Kidney tubule cell (primary cell): ENCODE measurements around the gene RAD21L1.

Source experiments
- DNase-seq: peaks from one replicate; pipeline ENCODE4 v3.0.0-alpha.2; 2018; ENCODE audit warnings: low spot score

Gene RAD21L1

DNA sequence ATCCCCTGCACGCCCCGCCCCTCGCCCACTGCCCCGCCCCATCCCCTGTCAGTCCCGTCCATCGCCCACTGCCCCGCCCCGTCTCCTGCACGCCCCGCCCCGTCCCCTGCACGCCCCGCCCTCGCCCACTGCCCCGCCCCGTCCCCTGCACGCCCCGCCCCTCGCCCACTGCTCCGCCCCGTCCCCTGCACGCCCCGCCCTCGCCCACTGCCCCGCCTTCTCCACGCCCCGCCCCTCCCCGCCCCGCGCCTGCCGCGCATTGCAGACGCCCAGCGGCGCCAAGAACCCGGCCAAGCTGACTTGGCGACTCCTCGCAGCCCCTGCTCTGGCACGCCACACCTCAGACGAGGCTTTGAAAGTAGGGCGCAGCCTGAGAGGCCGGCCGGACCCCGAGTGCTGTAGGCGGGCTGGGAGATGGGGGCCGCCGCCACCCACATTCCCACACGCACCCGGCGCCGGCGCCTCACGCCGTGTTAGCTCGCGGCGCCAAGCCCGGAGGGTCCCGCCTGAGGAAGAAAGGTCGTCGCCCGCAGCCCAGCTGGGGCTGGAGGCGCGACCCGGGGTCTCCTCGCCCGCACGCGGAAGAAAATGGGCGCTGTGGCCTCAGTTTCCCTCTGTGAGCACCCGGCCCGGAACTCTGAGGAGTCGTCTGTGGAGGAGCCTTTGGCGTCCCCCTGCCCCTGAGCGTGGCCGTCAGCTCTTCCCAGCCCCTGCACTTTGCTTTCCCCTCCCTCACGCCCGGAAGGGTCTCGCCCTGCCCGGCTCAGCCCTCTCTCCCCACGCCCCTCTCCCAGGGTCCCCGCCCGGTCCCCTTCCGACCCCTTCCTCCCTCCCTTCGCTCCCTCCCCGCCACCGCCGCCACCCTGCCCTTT, at the start of gene RAD21L1:
Gene RAD21L1, plus strand, starts transcription at position 262 of the 872 bp plus-strand sequence. CDS start 2,410 bp downstream, outside the sequence.
- DNase-seq = peak; percentile 63

DNA sequence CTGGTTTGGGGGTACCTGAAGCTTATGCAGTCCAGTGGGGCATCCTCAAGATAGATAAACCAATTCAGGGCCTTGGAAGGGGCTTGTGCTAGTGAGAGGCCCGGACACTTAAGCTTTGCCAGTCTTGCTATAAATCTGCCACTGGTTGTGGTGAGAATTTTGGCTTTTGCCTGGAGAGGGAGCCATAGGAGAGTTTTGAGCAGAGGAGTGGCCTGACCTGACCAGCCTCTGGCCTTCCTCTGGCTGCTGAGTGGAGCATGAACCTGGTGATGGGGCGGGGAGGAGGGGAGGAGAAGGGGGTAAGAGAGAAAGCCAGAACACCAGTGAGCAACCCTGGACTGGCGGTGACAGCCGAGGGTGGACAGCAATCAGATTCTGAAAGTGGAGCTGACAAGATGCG, 48.2 kb upstream of the RAD21L1 start:
- DNase-seq = peak; percentile 5

DNA sequence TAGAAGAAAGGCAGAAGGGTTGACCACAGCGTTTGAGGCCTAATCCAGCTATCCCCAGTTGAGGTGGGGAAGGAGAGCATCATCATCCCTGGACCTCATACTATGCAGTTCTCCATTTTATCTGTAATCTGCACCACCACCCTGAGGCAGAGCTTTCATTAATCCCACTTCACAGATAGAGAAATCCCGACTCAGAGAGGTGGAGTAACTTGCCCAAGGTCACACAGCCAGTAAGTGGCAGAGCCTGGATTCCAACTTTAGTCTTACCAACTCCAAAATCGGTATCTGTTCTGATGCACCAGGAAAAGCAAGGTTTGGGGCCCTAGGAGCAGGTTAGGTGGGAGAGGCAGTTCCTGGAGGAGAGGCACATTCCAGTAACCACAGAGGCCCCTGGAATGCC, 47.7 kb upstream of the RAD21L1 start:
- no peak for DNase-seq

DNA sequence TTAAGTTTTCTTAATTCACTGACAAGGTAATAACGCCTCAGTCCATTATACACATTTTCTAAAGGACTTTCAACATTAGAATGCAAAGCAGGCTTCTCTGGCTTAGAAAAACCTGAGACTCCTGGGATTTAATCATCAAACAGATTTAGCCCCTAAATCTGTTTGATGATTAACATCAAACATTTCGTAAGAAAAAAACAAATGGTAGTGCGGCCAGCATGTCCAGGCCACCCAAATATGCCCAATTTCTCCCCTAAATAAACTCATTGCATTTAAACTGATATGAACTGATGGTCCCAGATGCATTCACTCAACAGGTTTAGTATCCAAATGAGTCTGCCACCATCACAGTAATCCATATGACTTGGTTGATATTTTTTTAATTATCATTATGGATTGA, 47.2 kb upstream of the RAD21L1 start:
- no peak for DNase-seq

DNA sequence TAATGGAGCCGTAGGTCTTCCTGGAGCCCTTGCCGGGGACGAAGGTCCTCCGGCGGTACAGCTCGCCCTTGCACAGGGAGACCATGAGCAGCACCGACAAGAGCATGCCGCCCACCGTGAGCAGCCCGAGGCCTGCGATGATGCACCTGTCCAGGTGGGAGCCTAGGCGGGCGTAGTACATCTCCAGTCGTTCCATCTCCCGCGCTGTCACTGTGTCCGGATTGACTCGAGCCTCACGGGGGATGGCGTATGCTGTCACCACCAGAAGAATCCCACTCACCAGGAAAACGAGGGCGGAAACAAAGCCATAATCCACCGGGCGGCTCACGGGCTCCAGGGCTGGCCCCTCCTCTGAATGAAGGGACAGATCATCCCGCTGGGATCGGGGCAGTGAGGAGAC, 44.9 kb upstream of the RAD21L1 start:
- DNase-seq = no peak

DNA sequence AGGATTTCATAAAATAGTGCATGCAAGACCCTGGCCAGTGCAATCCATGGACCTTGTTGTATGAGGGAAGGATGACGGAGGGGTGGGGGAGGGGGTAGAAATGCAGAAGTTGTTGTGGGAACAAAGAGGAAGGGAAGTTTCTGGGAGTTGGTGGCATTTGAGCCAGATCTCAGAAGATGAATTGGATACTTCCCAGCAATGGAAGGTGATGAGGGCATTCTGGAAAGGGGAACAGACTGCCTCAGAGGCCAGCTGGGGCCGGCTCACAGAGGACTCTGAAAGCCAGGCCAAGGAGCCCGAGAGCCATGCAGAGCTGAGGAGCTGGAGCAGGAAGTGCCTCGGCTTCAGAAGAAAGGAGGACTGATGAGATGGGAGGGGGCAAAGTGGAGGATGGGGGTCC, 43.7 kb upstream of the RAD21L1 start:
- no peak for DNase-seq

DNA sequence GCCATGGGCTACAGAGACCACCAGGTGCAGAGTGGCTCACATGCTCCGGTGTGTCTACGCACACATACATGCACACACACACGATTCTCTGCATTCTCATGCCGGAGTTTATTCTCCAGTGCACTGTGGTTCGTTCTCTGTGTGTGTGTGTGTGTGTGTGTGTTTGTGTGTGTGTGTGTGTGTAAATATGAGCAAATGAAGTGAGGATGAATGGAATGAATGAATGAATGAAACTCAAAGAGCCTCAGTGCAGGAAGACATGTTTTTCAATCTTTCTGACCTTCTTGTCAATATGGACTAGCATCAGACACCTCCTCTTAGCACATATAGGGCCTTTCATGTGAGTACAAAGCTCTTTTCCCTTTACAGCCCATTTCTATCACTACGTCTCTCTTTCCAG, 42.7 kb upstream of the RAD21L1 start:
- DNase-seq = no peak

DNA sequence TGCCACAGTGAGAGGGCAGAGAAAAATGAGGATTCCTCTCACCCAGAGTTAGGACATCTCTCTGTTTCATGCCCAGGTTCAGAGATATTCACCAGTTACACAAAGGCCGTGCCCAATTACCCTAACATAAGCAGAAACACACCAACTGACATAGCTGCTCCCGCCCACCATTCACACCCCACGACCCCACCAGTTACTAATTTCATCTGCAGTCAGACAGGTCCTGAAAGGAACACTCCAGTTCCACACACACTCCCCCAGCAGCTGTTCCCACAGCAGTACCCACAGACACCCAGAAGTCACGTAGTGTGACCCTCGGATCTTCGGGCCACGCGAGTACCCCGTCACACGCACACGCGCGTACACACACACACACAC, 41.6 kb upstream of the RAD21L1 start:
- no peak for DNase-seq

DNA sequence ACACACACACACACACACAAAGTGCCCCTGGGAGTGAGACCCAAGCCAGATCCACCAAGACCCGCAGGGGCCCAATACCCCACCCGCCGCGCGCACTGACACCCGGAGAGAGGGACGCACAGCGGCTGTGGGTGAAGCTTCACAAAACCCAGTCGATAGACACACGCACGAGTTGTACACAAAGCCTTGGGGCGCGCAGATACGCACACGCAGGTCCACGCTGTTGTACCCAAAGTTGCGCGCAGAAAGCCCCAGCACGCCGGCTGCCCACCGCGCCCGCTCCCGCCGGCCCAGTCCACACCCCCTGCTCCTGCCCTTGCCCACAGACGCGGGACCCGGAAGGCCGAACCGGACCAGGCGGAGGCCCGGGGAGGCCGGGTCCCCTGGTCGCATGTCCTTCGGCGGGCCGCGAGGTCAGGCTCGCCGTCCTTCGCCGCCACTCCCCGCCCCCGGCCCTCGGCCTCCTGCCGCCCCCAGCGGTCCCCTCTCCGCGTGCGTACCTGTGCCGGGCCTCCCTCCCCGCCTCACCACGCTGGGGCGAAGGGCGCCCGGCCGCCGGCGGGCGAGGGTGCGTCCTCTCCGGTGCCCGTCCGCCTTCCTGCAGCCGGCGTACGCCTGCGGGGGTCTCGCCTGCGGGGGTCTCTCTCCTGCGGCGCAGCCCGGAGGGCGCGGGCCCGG, 41.1 kb upstream of the RAD21L1 start, which contains the start of gene TMEM74B:
Gene TMEM74B, minus strand, starts transcription at position 344 of the 678 bp plus-strand sequence. CDS start 1,180 bp downstream, outside the sequence.
- no peak for DNase-seq

DNA sequence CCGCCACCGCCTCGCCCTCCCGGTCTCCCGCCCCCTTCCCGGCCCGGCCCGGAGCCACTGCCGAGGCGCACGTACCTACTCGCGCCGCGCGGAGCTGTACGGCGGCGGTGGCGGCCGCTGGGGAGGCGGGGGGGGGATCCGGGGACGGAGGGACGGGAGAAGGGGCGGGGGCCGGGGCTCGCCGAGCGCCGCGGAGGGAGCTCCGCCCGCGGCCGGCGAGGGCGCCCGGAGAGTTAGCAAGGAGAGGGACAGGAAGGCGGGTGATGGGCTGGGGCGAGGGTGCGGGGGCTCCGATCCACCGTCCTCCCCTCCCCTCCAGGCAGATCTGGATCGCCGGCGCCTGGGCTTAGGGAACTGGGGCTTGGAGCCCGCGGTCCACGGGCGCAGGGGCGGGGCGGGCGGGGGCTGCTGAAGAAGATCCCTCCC, 40.5 kb upstream of the RAD21L1 start:
- DNase-seq = no peak

DNA sequence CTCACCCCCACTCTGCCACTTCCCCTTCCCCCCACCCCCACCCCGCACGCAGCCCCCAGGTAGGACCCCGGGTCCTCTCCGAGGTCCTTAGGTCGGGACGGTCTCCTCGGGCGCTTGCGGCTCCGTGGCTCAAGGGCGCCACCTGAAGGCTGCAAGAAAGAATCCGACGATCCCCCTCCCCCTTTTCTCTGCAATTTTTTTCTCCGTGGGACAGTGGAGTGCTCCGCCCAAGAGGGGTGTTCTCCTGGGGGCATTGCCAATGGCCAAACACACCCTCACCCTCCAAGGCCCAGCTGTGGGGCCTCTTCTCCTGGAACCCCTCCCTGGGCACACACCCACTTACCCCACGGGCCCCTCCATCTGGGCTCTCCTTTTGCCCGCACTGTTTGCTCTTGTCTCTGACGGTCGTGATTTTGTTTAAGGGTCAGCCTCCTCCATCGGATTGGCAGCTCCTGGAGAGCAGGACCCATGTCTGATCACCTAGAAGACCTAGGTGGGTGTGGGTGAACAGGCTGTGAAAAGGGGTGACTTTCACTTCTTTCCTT, 40.0 kb upstream of the RAD21L1 start:
- DNase-seq = peak; percentile 62

DNA sequence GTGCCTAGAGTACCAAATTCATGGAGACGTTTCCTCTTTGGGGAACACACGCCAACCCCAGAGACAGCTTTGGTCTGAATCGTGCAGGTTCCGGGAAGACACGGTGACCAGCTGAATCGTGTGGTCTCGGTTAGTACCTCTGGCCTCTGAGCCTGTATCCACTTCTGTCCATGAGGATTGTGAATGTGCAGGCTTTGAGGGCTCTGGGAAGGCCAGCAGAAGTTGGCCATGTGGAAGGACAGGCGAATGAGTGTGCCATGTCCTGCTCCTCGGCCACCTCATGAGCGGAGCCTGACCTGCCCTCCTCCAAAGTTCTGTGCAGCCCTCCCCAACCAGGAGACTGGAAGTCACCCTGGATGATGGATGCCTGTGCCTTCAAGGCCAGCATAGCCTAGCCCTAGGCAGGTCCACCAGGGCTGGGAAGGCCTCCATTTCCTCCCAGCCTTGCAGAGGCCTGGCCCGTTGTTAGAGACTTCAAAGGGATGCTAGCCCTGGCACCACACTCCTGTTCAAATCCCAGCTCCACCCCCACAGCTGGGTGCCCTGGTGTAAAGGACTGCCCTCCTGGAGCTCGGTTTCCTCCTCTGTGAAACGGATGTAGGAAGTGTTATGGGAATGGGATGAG, 39.4 kb upstream of the RAD21L1 start:
- no peak for DNase-seq

DNA sequence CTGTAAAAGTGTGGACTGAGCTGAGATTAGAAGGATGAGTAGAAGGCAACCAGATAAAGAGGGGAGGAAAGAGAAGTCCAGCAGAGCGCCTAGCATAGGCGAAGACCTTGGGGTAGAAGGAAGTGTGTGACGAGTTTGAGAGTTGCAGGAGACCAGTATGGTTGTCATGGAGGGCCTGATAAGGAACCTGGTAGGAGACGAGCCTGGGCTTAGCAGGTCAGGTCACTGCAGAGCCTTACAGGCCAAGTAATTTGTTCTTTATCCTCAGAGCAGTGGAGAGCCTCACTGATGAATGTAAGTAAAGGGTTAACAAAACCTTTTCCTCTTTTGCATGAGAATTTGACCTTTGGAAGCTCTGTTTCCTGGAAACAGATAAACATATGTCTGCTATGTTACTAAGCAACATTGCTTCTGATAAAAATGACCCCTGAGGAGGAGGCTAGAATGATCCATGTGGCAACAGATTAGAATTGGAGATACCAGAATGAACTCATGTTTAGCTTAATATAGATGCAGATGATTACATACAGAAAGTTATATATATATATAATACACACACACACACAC, 38.2 kb upstream of the RAD21L1 start:
- no peak for DNase-seq

DNA sequence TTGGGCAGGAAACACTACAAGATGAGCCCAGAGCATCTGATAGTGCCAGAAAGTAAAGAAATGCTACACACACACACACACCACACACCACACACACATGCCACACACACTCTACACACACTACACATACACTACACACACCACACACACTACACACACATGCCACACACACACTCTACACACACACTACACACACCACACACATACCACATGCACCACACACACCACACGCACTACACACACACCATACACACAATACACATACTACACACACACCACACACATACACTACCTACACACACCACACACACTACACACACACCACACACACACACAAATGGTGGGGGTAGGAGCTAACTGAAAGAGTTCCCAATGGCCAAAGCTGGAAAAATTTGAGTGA, 37.5 kb upstream of the RAD21L1 start:
- no peak for DNase-seq

DNA sequence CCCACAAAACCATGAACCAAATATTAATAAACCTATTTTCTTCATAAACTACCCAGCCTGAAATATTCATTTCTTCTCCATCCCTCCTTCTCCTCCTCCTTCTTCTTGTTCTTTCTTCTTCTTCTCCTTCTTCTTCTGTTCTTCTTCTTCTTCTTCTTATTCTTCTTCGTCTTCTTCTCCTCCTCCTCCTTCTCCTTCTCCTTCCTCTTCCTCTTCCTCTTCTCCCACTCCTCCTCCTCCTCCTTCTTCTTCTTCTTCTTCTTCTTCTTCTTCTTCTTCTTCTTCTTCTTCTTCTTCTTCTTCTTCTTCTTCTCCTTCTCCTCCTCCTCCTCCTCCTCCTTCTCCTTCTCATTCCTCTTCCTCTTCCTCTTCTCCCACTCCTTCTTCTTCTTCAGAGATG, 36.0 kb upstream of the RAD21L1 start:
- DNase-seq = no peak

DNA sequence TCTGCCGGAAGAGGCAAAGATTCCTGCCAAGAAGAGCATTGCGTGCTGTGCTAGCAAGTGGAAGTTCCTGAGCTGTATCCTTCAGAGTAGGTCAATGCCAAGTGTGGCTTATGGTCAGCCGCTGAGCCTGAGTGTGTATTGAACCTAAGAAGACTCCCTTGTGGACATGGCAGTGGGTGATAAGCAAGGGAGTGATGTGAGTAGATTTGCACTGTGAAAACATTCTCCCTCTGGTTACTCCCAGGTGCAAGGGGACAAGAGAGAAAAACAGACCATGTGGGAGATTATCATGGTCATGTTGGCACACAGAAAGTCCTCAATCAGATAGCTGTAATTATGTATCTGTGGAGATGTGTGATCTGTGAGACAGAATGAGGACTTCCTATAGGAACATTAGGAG, 35.0 kb upstream of the RAD21L1 start:
- DNase-seq = no peak

DNA sequence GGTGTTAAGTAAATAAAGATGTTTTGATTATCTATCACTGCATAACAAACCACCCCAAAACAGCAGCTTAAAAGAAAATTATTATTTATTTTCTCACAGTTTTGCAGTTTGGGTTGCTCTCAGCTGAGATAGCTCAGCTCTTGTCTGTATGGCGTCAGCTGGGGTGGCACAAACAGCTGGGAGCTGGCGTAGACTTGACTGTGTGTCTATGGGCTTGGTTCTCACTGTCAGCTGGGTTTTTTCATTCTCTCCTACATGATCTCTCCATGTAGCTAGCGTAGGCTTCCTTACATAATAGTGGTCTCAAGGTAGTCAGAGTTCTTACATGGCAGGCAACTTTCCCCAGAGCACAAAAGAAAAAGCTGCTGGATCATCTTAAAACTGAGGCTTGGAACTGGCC, 34.5 kb upstream of the RAD21L1 start:
- no peak for DNase-seq

DNA sequence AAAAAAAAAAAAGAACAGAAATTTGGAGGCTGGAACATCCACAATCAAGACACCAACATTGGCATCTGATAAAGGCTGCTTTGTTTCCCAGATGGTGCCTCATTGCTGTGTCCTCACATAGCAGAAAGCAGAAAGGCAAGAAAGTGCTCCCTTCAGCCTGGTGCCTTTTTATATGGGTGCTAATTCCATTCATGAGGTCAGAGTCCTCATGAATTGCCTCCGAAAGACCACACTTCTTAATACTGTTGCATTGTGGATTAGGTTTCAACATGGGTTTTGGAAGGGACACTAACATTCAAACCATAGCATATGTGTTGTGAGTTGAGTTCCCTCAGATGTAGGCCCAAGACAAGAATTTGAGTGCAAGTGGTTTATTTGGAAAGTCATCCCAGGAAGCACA, 30.6 kb upstream of the RAD21L1 start:
- no peak for DNase-seq

DNA sequence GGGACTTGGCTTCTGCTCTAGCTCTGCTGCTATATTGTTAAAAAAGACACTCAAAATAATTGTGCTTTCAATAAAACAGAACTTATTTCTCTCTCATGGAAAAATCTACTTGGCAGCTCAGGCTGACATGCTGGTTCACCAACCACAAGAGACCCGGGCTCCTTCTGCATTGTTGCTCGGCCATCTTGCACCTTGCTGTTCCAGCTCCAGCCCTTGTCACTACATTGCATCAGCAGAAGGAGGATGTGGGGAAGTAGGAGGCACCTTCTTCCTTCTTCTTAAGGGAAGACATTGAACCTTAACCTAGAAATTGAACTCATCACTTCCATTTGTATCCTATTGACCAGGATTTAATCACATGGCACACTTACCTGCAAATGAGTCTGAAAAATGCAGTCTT, 29.2 kb upstream of the RAD21L1 start:
- no peak for DNase-seq

DNA sequence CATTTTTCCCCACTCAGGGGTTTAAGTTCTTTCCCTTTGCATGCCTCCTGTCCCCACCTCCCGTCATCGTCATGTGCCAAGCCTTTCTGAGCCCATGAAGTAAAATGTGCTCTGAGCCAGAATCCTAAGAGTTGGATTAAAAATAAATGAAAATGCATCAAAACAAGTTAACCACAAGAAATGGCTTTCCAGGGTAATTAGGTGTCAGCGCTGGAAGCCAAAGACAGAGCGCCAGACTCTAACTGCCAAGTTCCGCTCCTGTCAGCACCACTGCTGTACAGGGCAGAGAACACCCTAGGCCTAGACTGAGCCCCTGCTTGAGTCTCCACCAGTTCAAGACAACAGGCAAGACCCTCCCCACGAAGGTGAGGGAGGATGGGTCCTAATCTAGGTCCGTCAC, 28.0 kb upstream of the RAD21L1 start:
- DNase-seq = no peak

DNA sequence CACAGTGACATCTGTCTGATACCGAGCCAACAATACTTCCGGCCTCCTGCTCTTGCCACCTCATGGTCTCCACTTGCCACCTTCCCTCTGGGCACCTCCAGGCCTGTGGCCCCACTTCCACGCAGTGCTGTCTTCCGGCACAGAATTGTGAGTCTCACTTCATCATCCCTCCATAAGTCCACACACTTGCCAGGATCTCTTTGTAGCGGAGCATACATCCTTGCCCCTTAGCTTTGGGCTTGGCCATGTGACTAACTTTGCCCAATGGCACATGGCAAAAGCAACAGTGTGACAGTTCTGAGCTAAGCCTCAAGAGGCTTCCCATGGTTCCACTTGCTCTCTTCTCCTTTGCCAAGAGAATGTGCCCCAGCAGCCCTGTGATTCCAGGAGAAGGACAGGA, 27.1 kb upstream of the RAD21L1 start:
- DNase-seq = no peak

DNA sequence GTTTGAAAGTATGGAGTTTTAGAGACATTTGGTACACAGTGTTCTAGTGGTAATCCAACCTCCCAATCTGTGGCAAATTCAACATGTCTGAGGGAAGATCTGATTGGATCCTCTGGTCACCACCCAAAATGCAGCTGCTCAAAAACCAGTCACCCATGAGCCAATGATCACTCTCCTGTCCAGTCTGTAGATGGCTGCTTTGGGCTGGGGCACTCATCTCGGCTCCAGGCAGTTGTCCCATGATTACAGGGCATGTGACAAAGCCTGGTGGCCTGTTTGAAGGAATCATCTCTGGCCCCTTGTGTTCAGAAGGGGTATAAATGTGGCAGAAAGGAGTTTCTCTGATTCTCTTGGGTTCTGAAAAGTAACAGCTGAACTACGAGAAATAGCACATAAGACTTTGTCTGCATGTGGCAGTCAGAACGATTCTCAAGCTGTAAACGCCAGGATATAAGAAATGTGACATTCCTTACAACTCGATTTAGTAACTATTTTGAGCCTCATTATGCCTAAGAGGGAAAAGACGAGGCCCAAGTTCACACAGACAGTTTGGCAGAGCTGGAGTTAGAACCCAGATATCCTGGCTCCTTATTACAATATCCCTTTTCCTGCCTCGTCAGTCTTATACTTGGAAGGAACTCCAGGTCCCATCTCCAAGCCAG, 26.5 kb upstream of the RAD21L1 start:
- no peak for DNase-seq
